Cardiac septum (tissue), 1 donor: Measurements from ENCODE around the gene FRMD3. TPM values are rescaled to one million over a fixed set of nuclear protein-coding genes. Genes with fewer than 3 reads are reported as not detected.

Experiments used
- DNase-seq: peaks from one replicate; pipeline ENCODE4 v3.0.0-alpha.2; 2020; ENCODE audit warnings: low spot score
- intact Hi-C: fragments of 100-400 bp; cut with DNase I; formaldehyde crosslinking; loops from one replicate; pipeline ENCODE4 v1.14.0; 2022
- total RNA-seq: library from RNA; stranded (reverse); fragmentation: NEBNext Ultra II Directional; extraction: Animal tissue kit (Norgen Biotek cat#: 25700); gene quantifications from one replicate; pipeline ENCODE4 v1.2.1, GENCODE V29; 2021
- donor health status: DM: no; HTN: no; CAD: no.

Gene FRMD3
- total RNA-seq, 1 donor from 2014 or later, result 123 TPM

DNA sequence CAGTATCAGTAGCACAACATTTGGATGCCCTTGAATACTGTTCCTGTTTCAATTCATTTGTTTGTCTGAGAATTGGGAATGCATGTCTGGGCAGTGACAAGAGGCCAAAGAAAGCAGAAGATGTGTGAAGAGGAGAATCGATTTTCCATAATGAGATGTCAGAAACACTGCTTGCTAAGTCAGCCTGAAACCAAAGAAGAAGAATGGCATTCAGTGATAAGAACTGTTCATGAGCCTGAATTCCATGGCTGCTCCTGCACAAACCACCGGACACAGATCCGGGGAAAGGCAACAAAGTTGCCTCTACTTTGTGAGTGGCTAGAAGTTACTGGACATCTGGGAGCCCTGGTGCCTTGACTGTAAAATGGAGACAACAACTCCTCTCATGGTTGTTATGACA lies 268.1 kb downstream of the FRMD3 start:
- DNase-seq, result no peak
- intact Hi-C loops, result no loop called here

DNA sequence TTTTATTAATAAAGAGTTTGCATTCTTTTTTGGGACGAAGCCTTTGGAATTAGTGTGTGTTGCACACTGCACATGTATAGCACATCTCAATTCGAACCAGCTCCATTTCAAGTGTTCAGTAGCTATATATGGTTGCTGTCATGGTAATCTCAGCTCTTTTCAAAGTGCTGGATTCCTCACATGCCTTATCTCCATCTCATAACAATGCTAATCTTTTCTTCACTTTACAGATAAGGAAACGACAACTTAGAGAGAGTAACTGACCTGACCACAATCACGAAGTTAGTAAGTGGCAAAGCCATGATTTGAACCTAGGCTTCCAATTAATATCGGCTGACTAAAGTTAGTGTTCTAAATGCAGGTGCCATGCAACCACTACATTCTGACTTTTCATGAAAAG lies 270.5 kb downstream of the FRMD3 start:
- intact Hi-C loops, result loop anchor here (2.0 to 5.0 kb wide), 3 partner anchors 21 to 50 kb away; no protein-coding TSS in a partner anchor
- no peak for DNase-seq

DNA sequence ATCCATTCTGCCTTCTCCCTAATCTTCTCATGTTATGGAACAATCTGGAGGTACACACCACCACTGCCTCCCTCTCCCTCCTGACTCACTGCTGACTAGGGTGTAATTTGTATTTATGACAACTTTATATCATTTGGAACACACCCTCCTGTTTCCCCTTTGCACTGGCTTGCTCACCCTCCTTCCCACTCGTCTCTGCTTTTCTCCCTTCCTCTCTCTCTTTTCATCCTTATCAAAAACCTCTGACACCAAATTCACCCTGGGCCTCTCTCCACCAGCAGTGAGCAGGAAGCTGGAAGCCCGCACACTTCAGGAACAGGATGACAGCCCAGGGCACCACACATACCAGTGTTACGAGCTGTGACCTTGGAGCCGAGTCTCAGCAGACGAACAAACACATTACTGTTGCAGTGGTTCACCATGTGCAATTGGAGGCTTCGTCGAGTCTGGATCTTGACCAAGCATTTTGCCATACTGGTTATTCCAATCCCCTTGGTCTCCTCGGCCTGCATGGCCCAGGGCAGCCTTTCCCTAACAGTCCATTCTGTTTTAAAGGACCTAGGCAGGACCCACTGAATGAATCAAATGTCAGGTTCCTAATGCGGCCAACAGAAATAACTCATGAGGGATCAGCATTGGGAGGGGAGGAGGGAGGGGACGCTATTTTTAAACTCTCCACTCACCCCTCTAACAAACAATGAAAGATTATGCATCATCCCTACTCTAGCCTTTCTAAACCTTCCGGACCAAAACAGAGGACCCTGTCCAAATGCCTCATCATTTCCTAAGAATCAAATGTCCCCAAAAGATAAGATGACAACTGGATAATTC lies 271.3 kb downstream of the FRMD3 start:
- intact Hi-C loops, result loop anchor here (2.0 to 5.0 kb wide), 3 partner anchors 20 to 50 kb away; no protein-coding TSS in a partner anchor
- DNase-seq, result no peak

DNA sequence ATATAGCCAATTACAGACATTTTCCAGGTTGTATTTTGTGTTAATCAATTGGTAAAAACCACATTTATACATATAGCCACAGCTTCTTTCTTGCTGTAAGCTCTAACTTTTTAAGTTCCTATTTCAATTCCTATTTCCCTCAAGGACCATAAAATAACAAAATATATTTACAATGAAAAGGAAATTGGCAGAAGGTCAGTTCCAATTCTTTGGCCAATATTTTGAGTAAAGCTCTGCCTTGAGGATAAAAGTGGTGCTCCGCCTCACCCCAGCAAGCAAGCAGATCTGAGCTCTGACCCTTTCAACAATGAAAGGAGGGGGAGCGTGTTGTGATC lies 271.9 kb downstream of the FRMD3 start:
- DNase-seq, result no peak
- intact Hi-C loops, result loop anchor here (2.0 to 5.0 kb wide), 3 partner anchors 19 to 49 kb away; no protein-coding TSS in a partner anchor

DNA sequence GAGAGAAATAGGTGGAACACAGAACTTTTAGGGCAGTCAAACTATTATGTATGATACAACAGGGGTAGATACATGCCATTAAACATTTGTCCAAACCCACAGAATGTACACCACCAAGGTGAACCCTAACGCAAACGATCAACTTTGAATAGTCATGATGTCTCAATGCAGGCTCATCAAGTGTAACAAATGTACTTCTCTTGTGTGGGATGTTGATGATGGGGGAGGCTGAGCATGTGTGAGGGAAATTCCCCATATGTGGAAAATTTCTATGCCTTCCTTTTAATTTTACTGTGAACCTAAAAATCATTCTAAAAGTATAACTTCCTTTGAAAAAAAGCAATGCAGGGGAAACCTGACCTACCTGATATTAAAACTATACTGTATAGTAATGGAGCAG lies 273.9 kb downstream of the FRMD3 start:
- intact Hi-C loops, result no loop called here
- no peak for DNase-seq

DNA sequence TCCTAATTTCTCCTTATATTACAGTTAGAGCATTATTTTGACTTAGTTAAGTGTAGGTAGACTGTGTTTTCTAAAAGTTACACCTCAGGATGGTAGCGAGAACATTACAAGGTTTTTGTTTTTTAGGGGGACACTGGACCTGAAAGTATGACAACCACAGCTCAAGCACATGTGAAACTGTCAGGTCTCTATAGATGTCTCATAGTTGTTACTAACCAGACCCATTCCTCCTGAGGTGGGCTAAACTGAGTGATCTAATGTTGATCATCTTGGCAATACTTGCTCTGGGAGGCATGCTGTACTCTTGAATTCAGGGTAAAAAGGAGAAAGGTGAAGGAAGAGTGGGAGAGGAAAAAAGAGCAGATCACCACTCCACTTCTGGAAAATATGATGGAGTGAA lies 278.6 kb downstream of the FRMD3 start:
- no peak for DNase-seq
- intact Hi-C loops, result no loop called here

DNA sequence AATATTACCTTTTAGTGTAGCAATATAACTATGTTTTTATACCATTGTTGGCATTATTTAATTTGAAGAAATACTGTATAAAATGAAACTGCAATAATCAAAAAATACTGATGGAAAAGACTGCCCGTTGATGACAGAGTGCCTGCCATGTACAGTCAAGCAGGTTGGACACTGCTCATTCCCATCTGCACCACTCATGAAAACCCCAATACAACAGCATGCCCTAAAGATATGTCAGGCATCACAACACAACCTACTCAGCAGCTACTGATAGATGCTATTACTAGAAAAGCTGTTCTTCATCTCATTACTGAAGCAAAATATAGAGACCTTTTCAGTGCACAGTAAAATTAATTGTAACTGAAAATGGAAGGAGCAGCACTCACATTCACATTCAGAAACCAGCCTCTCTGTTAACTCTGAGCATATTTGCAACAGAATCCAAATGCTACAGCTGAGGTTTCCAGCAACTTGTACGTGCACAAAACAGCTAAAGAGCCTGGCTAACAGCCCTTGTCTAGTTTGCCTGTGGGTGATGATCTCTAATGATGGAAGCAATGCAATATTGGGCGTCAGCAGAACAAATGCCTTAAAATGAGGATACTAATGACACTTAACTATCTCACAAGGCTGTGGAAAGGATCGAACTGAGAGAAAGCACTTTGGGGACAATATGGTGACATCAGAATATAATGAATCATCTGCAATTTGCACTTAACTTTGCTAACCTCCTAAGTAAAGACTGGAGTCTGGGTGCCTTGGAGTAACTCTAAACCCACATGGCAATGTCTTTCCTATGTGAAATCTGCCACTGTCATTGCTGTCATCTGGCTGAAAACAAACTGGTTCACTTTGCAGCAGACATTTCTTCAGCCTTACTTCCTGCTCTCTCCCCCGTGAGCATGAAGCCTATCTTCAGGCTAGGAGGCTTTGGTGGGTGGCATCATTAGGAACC lies 280.0 kb downstream of the FRMD3 start:
- intact Hi-C loops, result no loop called here
- no peak for DNase-seq

DNA sequence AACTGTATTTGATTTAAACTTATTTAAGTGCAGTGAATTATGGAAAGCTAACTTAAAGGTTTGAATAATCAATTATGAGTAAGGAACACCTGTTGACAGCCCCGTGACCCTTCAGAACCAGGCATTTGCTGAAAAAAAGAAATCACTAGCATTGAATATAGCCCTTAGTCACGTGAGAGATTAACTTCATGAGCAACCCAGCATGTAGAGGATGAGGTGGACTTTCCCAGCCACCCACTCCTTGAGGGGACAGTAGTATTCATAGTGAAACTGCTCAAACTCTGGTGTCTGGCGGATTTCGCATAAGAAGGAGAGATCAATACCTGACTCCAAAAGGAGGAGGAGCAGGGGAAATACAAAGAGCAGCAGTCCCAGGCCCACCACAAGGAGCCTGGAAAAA lies 290.5 kb downstream of the FRMD3 start:
- intact Hi-C loops, result loop anchor here (2.0 kb wide), 1 partner anchor 19 kb away; no protein-coding TSS in a partner anchor
- no peak for DNase-seq

DNA sequence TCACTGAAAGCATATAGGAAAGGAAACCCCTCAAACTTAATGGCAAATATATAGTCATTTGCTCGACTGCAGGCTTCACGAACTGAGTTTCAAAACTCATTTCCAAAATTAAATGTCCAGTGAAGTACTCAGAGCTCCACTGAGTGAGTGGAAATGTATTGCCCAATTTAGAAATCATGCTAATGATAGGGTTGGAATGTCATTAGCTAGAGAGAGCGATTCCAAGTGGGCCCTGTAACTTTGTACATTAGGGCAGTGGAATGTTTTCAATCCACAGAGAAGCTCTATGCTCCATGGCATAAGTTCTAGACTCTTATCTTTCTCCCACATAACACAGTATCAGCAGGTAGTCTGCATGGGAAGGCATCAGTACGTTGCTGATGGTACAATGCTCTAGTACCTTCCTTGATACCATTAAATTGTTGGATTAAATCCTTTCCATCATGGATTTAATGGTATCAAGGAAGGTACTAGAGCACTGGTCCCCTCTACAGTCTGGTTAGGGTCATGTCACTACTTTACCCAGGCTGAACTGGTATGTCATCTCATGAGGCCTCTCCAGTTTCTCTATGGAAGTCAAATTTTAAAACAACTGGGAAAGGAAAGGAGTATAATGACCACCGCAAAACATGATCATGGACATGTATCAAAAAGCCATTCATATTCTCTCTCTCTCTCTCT lies 292.1 kb downstream of the FRMD3 start:
- no peak for DNase-seq
- intact Hi-C loops, result loop anchor here (2.0 kb wide), 1 partner anchor 21 kb away; no protein-coding TSS in a partner anchor

DNA sequence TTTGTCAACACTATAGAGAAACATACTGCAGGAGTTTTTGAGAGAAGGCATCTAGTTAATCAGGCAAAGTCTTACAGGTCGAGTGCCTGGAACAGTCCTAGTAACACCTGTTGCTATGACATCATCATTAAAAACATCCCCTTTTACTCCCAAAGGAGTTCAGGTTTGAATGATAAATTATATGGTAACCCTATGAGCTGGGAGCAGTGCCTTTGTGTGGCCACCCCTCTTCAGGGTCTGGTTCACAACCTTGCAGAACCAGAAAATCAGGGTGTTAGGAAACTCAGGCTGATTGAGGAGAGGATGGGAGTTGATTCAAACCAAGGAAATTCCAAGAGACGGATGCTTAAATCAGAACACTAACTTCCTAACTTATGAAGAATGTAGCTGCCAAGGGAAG lies 296.1 kb downstream of the FRMD3 start:
- intact Hi-C loops, result no loop called here
- no peak for DNase-seq

DNA sequence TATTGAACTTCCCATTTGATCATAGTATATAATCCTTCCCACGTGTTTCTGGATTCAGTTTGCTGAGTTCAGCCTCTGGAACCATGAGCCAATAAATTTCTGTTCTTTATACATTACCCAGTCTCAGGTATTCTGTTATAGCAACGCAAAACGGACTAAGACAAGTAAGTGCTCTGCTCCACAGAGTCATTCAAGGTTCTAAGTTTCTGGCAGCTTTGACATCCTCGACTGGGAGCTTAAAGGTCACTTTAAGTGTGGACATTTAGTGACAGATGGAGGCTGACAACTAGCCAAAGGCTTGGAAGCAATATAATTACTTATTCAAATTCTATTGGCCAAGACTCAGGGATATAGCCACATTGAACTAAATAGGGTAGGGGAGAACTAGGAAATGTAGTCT lies 297.5 kb downstream of the FRMD3 start:
- intact Hi-C loops, result no loop called here
- no peak for DNase-seq

DNA sequence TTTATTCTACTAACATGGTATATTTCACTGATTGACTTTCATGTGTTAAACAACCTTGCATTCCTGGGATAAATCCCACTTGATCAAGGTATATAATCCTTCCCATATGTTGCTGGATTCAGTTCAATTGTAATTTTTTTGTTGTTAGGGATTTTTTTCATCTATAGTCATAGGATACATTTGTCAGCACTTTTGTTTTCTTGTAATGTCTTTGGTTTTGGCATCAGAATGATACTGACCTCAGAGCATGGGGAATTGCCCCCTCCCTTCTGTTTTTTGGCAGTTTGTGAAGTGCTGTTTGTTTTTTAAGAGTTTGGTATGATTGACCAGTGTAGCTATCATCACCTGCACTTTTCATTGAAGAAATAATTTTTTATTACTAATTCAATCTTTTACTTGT lies 298.5 kb downstream of the FRMD3 start:
- no peak for DNase-seq
- intact Hi-C loops, result no loop called here

DNA sequence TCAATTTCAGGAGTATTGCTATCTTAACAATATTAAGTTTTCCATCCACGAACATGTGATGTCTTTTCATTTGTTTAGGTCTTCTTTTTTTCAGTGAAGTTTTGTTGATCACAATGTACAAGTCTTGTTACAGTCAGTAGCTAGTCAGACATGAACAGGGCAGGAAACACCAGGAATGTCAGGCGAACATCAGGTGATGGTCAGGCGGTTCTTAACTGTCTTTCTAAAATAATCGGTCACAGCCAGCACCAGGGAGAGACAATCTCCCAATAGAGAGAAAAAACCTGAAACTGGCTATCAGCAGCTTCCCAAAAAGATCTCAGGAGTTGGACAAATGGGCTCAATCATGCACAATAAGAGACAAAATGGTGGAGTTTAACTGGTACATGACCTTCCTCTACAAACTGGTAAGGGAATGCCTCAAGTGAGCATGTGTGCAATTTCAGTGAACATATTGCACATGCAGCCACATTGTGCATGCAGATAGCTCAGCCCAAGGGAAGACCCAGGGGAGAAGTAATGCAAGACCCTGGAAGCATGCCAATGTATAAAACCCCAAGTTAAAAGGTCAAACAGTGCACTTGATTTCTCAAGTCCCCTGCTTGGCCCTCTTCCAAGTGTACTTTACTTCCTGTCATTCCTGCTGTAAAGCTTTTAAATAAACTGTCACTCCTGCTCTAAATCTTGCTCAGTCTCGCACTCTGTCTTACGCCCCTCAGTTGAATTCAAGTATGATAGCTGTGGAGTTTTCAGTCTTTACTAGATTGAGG lies 299.1 kb downstream of the FRMD3 start:
- no peak for DNase-seq
- intact Hi-C loops, result no loop called here

DNA sequence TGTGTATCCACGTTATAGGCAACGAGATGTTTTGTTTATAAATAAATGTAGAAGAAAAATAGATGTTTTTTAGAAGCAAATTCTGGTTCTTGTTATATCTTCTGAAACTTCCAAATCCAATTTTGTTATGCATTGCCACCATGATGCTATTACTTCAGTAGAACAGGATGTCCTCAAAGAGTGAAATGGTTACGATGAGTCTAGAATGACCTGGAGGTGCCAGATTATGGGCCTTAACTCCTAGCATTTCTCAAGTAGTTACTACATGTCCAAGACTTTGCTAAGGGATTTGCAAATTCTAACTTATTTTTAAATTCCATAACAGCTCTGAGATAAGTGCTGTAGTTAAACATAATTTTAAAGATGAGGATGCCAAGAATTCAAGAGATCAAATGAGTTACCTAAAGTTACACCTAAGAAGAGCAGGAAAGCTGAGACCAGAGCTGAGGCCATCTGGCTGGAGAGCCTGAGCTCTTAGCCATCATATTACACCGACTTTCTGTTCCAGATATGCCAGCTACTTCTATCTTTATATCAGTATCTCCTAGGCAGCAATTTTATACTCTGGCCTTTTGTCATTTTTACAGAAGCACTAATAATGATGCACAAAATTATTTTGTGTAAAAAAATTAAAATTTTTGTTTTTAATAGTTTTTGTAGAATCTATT lies 302.0 kb downstream of the FRMD3 start:
- intact Hi-C loops, result no loop called here
- DNase-seq, result no peak

DNA sequence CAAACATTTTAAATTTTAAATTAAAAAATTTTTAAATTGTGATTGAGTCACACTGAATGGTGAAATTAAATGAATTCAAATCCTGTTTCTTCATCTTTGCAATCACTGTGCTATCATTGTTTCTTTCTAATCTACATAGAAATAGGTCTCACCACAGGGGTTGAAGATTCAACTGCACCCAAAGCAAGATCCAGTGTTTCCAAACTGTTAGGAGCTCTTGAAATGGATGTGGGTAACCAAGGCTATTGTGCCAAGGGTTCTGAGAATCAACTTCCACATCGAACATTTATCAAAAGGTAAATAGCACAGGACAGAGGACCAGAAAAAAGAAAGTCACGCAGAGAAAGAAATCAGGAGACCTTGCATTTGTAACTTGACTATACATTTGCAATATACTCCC lies 302.7 kb downstream of the FRMD3 start:
- DNase-seq, result no peak
- intact Hi-C loops, result no loop called here

DNA sequence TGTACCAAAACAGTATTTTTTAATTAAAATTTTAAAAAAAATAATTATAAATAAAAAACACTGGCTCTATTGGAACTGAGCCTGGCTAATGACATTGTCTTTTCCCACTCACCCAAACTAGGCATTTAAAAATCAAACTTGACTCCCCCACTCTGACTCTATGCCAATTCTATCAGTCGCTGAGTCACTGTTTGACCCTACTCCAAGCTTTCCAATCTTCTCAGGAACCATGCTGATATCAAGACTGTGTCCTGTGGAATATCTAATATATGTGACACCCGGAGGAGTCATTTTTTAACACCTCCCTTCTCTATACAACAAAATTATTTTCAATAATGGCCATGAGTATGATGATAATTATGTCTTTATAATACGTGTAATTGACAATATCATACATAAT lies 303.7 kb downstream of the FRMD3 start:
- DNase-seq, result no peak
- intact Hi-C loops, result loop anchor here (5.0 kb wide), 1 partner anchor 33 kb away; no protein-coding TSS in a partner anchor

DNA sequence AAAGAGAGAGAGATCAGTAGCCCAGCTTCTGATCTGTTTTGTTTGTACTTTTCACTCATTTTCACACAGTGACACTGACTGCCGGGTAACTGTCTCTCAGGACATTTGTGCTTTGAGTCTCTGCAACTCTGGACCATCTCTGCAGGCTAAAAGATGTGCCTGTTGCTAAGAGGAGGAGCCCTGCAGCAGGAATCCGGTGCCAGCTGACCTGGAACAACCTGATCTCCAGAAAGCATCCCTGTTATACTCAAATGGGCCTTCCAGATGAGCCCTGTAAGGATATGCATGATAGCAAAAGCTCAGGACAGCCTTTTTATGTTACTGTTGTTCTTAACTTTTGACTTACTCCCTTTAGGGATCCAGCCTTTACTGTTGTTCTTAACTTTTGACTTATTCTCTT lies 304.6 kb downstream of the FRMD3 start:
- DNase-seq, result no peak
- intact Hi-C loops, result loop anchor here (5.0 kb wide), 1 partner anchor 34 kb away; no protein-coding TSS in a partner anchor

DNA sequence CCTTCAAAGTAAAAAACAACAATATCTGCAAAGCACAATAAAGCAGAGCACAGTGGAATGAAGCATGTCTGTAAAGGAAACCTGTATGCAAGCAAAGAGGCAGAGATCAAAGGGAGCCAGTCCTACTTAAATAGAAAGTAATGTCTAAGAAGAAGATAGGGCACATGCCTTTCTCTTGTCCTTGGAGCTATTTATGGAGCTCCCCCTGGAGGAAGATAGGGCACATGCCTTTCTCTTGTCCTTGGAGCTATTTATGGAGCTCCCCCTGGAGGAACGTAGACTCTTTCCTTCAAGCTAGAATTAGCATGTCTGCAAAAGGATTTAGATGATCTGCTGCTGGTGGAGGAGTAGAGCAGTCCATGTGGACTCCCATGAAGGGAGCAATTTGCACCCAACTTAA lies 307.2 kb downstream of the FRMD3 start:
- DNase-seq, result no peak
- intact Hi-C loops, result loop anchor here (5.0 kb wide), 1 partner anchor 36 kb away; no protein-coding TSS in a partner anchor
